Measurements from ENCODE around the gene CD84. TPM values are rescaled to one million over a fixed set of nuclear protein-coding genes. Genes with fewer than 3 reads are reported as not detected.
"Not testable (repeated sequence)": the region's sequence is repeated elsewhere in the genome, so short reads cannot be mapped to it uniquely, and the experiment has no call there.

The CD84 gene, protein sequence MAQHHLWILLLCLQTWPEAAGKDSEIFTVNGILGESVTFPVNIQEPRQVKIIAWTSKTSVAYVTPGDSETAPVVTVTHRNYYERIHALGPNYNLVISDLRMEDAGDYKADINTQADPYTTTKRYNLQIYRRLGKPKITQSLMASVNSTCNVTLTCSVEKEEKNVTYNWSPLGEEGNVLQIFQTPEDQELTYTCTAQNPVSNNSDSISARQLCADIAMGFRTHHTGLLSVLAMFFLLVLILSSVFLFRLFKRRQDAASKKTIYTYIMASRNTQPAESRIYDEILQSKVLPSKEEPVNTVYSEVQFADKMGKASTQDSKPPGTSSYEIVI
- total RNA-seq (2014; rRNA removed; shearing (Covaris generic)): 23.3 and 23.4 TPM in 2 replicates
- total RNA-seq (2022): 22.2 and 28.8 TPM in 2 replicates
- Bru-seq, nascent RNA: percentile 78 among the genes with signal in this experiment
- BruChase-seq, experiment 1, labeled RNA remaining after a 6-hour chase: percentile 61 among the genes with signal in this experiment
- BruChase-seq, experiment 2, labeled RNA remaining after a 2-hour chase: percentile 79 among the genes with signal in this experiment
- long read RNA-seq, full-length matches to known transcripts: 14 of 24 reads
- long read RNA-seq, partial matches to known transcripts: 4 of 24 reads
- long read RNA-seq, other reads (novel, unspliced or antisense): 6 of 24 reads

GRCh38 chr1:160579216-160579701 is at the start of gene CD84:
Gene CD84, minus strand, starts transcription at chr1:160579496. Its CDS starts 59 bp downstream, at chr1:160579437.
- H3K4me1 ChIP-seq (ENCODE audit: insufficient read depth, low read length, poor library complexity, severe bottlenecking): peaks cover 59% of the 10 kb centered on the region
- peak within 1 kb of the TSS; percentile 93 for H2AFZ ChIP-seq (ENCODE audit: low read length)

DNA sequence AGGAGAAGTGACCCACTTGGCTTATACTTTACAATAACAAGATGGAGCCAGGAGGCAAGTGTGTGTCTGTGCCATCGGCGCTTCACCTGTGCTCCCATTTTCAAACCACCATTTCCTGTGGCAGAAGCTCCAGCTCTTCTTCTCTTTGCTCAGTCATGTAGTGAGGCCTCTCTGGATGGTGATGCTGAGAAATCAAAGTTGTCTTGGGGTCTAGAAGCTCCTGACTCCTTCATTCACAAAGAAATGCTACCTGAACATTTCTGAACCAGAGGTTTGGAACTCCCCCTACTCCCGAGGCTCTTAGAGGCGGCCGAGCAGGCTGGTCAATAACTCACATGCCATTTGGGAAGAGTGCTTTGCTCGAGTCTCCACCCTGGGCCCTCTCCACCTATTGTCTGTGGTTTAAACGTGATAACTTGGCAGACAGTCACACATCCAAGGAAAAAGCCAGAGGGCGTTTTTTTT is 49.5 kb upstream of the CD84 start:
- Histone ChIP-seq H4K20me1 (ENCODE audit: insufficient read depth, low read length) (no peaks in the 10 kb centered on the region), H3K4me2 (ENCODE audit: low read length) (no peak overlapping the region), H3K36me3 (ENCODE audit: insufficient read depth, low read length) (no peaks in the 10 kb centered on the region), H3K27ac (ENCODE audit: low read depth, low read length, poor library complexity, severe bottlenecking) (no peak overlapping the region), H3K9me3 (ENCODE audit: low read length) (no peaks in the 10 kb centered on the region), H2AFZ (ENCODE audit: low read length) (no peak overlapping the region), H3K9me2 (ENCODE audit: insufficient read depth, low read length) (no peaks in the 10 kb centered on the region), H3K79me2 (ENCODE audit: insufficient read depth, low read depth, low read length) (no peaks in the 10 kb centered on the region), H3K4me1 (ENCODE audit: insufficient read depth, low read length, poor library complexity, severe bottlenecking) (peaks cover 71% of the 10 kb centered on the region), H3K4me3 (ENCODE audit: low read depth, low read length, poor library complexity, severe bottlenecking) (no peak overlapping the region)
- no peak for TF ChIP-seq CTCF (conservative IDR thresholded peaks at IDR 0.05; ENCODE audit: low read length)
- no peak for TF ChIP-seq EZH2phosphoT487 (IDR thresholded peaks at IDR 0.05; ENCODE audit: borderline replicate concordance, low read depth, low read length)
- ChIA-PET CTCF (ENCODE audit: unreplicated experiment) (no interaction called here), POLR2A (interaction anchor here (0.7 to 1.0 kb wide), 3 partner anchors 23 to 104 kb away, joined by 3 read pairs; no protein-coding TSS in a partner anchor)
- no TSS peak for BruUV-seq (replicated peaks)
- intact Hi-C loops (cut with micrococcal nuclease; ENCODE audit: unreplicated experiment): no loop called here
- no peak for DNase-seq (ENCODE audit: low spot score)

More at GRCh38 chr1:160579216-160579701, at the start of gene CD84:
- H3K4me2 ChIP-seq (ENCODE audit: low read length): peak within 1 kb of the TSS; percentile 92
- intact Hi-C loops (cut with micrococcal nuclease; ENCODE audit: unreplicated experiment): loop anchor here (1.0 kb wide), 1 partner anchor 30 kb away; no protein-coding TSS in a partner anchor
- no peaks in the 10 kb centered on the region for H3K9me2 ChIP-seq (ENCODE audit: insufficient read depth, low read length)
- peak within 1 kb of the TSS; percentile 76 for H3K4me3 ChIP-seq (ENCODE audit: low read depth, low read length, poor library complexity, severe bottlenecking)
- H3K36me3 ChIP-seq (ENCODE audit: insufficient read depth, low read length): peaks cover 6% of the 10 kb centered on the region
- H4K20me1 ChIP-seq (ENCODE audit: insufficient read depth, low read length): no peaks in the 10 kb centered on the region
- peak within 1 kb of the TSS; percentile 79 for H3K27ac ChIP-seq (ENCODE audit: low read depth, low read length, poor library complexity, severe bottlenecking)
- CTCF ChIA-PET (ENCODE audit: unreplicated experiment): no interaction called here
- no TSS peak for BruUV-seq (replicated peaks)
- DNase-seq (ENCODE audit: low spot score): peak; percentile 64
- TF ChIP-seq CTCF (conservative IDR thresholded peaks at IDR 0.05; ENCODE audit: low read length) (0 out of 2 replicates have a peak, but pooled peaks have one; percentile 28), EZH2phosphoT487 (IDR thresholded peaks at IDR 0.05; ENCODE audit: borderline replicate concordance, low read depth, low read length) (no peak)
- peaks cover 7% of the 10 kb centered on the region; the same call in 1 of the 2 replicates for H3K9me3 ChIP-seq (ENCODE audit: low read length)
- POLR2A ChIA-PET: interaction anchor here (0.6 to 4.2 kb wide), 8 partner anchors 24 to 150 kb away, joined by 3 to 23 read pairs (median 4); partner anchors contain the start of gene CD48
- H3K79me2 ChIP-seq (ENCODE audit: insufficient read depth, low read depth, low read length): peaks cover 43% of the 10 kb centered on the region

DNA sequence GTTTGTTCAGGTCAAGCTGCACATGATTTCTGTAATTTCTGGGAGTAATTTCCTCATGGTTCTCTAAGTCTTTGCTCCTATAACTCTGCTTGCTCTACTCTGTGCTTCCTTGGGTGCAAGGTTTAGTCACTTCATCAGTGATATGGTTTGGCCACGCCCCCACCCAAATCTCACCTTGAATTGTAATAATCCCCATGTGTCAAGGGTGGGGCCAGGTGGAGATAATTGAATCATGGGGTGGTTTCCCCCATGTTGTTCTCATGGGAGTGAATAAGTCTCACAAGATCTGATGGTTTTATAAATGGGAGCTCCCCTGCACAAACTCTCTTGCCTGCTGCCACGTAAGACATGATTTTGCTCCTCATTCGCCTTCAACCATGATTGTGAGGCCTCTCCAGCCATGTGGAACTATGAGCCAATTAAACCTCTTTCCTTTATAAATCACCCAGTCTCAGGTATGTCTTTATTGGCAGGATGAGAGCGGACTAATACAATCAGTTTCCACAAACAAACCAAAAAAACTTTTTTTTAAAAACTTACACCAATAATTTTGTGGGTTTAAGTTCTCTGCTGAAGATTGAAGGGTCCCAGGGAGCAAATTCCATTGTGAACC is 48.5 kb upstream of the CD84 start:
- H4K20me1 ChIP-seq (ENCODE audit: insufficient read depth, low read length); H3K9me2 ChIP-seq (ENCODE audit: insufficient read depth, low read length); H2AFZ ChIP-seq (ENCODE audit: low read length); H3K4me2 ChIP-seq (ENCODE audit: low read length); intact Hi-C loops (cut with micrococcal nuclease; ENCODE audit: unreplicated experiment); H3K27ac ChIP-seq (ENCODE audit: low read depth, low read length, poor library complexity, severe bottlenecking); BruUV-seq (replicated peaks); DNase-seq (ENCODE audit: low spot score); CTCF ChIA-PET (ENCODE audit: unreplicated experiment); H3K36me3 ChIP-seq (ENCODE audit: insufficient read depth, low read length); H3K9me3 ChIP-seq (ENCODE audit: low read length); H3K4me3 ChIP-seq (ENCODE audit: low read depth, low read length, poor library complexity, severe bottlenecking); H3K79me2 ChIP-seq (ENCODE audit: insufficient read depth, low read depth, low read length): not testable (repeated sequence)
- POLR2A ChIA-PET: interaction anchor here (0.7 to 1.8 kb wide), 4 partner anchors 12 to 140 kb away, joined by 4 to 10 read pairs (median 6); no protein-coding TSS in a partner anchor
- H3K4me1 ChIP-seq (ENCODE audit: insufficient read depth, low read length, poor library complexity, severe bottlenecking): peaks cover 82% of the 10 kb centered on the region

All from OCI-LY7 (cell line).